Measurements from ENCODE around the gene GREB1L.

DNA sequence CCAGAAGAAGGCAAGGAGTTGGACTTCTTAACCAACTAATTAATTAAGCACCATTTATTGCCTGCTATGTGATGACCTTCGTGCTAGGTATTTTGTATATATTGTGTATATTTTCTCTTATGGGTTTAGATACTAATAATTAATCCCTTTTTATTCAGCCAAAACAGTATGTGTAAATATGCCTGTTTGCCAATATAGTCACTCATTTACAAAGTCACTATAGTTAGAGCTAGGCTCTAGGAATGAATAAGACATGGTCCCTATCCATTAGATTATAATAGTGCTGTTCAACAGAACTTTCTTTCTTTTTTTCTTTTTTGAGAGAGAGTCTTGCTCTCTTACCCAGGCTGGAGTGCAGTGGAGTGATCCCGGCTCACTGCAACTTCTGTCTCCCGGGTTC is 51.4 kb downstream of the GREB1L start:
- TF ChIP-seq, protein P1, sequence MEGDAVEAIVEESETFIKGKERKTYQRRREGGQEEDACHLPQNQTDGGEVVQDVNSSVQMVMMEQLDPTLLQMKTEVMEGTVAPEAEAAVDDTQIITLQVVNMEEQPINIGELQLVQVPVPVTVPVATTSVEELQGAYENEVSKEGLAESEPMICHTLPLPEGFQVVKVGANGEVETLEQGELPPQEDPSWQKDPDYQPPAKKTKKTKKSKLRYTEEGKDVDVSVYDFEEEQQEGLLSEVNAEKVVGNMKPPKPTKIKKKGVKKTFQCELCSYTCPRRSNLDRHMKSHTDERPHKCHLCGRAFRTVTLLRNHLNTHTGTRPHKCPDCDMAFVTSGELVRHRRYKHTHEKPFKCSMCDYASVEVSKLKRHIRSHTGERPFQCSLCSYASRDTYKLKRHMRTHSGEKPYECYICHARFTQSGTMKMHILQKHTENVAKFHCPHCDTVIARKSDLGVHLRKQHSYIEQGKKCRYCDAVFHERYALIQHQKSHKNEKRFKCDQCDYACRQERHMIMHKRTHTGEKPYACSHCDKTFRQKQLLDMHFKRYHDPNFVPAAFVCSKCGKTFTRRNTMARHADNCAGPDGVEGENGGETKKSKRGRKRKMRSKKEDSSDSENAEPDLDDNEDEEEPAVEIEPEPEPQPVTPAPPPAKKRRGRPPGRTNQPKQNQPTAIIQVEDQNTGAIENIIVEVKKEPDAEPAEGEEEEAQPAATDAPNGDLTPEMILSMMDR (IDR thresholded peaks at IDR 0.05), result no peak
- no peak for TF ChIP-seq EZH2 (IDR thresholded peaks at IDR 0.05; ENCODE audit: borderline replicate concordance, insufficient read depth, low read depth, low read length, poor library complexity, severe bottlenecking)

All from B cell (primary cell).